GM12864 (cell line): ENCODE data around the gene SPATS2L.

ENCODE experiments used
- DNase-seq: peaks from one replicate; pipeline ENCODE4 v3.0.0-alpha.2; 2011; ENCODE audit warnings: low read depth
- H3K4me3 ChIP-seq: 2 replicates; pipeline ENCODE4 v1.5.1; 2011; ENCODE audit warnings: mild to moderate bottlenecking, low read depth, low read length, control low read depth
- CTCF ChIP-seq: IDR thresholded peaks from 2 replicates; pipeline ENCODE4 v1.5.1; 2011; ENCODE audit warnings: low read depth, mild to moderate bottlenecking, moderate library complexity, low read length, control low read depth, inconsistent platforms; ENCODE audit errors: missing control alignments

The SPATS2L gene

DNA sequence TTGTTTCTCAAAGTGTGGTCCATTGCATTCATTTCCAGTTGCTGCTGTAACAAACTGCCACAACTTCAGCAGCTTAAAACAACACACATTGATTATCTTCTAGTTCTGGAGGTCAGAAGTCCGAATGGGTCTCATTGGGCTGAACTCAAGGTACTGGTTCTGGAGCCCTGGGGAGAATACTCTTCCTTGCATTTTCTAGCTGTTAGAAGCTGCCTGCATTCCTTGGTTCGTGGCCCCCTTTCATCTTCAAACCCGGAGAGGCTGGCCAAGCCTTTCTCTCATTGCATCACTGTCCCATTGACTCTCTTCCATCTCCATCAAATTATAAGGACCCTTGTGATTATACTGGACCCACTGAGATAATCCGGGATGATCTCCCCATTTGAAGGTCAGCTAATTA lies 98.1 kb downstream of the SPATS2L start:
- H3K4me3 ChIP-seq = no peak overlapping the region
- DNase-seq = no peak
- TF ChIP-seq CTCF = no peak

GRCh38 chr2:200405599-200406298 lies 99.3 kb downstream of the SPATS2L start:
- TF ChIP-seq CTCF = no peak
- DNase-seq = no peak
- no peak overlapping the region for H3K4me3 ChIP-seq

DNA sequence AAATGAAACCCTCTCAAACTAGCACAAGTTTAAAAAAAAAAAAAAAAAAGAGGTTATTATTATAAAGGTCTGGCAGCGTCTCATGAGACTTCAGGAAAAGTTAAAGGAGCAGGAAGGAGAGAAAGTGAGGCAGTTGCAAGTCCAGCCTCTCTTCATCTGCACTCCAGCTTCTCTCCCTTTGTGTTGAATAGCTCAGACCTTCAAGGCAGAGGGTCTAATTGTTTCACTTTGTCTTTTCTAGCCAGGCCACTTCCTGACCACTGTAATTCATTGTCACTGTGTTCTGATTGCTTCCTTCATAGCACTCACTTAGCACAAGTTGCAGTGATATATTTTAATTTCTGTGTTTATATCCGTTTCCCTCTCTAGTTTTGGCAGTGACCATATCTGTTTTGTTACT lies 99.9 kb downstream of the SPATS2L start:
- DNase-seq = no peak
- no peak for TF ChIP-seq CTCF
- no peak overlapping the region for H3K4me3 ChIP-seq

- DNase-seq = no peak
- H3K4me3 ChIP-seq = no peak overlapping the region
These were observed 102.2 kb downstream of the SPATS2L start for GRCh38 chr2:200408428-200409316.

GRCh38 chr2:200411831-200412230 lies 105.3 kb downstream of the SPATS2L start:
- DNase-seq = no peak
- TF ChIP-seq CTCF = no peak
- no peak overlapping the region for H3K4me3 ChIP-seq

More at GRCh38 chr2:200408428-200409316, 102.2 kb downstream of the SPATS2L start:
- no peak for TF ChIP-seq CTCF

GRCh38 chr2:200414367-200414766 lies 107.9 kb downstream of the SPATS2L start:
- no peak overlapping the region for H3K4me3 ChIP-seq
- no peak for TF ChIP-seq CTCF
- DNase-seq = no peak

DNA sequence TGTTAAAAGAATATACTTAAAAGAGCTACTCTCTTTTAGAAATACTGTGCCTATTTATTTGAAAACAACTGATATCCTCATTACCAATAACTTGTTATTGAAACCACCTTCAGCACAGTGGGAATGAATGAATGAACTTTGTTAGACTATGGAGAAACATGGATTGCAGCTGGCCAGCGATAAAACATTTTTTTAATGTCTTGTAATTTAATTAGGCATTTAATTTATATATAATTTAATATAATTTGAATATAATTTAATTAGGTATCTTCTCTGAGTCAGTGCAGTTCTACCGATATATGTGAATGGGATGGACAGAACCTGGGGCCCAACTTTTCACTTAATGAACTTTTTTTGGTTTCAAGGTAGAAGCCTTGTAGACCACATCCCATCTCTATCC lies 109.0 kb downstream of the SPATS2L start:
- H3K4me3 ChIP-seq = no peak overlapping the region
- no peak for TF ChIP-seq CTCF
- DNase-seq = no peak
